ENCODE results near the gene NOTO.

NOTO gene

DNA sequence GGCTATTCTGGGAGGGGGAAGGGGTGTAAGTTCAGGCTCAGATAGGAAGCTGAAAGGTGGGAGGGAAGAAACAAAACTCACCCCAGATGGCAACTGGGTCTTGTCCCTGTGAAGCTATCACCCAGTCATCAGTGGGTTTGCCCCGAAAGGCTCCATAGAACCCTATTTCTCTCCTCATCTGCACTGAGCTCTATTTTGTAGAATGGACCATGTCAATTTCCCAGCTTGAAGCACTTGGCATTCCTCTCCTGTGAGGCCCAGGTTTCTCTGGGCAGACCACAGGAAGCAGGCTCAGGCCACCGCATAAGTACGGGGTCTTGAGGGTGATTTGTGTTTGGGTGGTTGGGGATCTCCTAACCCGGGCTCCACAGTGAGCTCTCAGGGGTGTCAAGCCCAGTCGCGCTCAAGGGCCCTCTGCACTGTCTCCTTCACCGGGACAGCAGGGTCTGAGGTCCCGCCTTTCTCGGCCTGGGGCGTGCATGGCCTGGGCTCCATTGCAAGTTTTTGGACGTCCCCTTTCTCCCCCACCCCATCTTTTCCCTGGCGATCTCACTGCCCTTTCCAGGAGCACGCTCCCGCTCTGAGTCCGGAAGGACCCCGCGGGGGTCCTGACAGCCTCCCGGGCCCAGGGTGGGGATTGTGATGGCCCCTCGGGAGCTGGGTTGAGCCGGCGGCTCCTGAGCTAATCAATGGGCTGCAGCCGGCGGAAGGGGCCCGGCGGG, 27.3 kb upstream of the NOTO start:
- Histone ChIP-seq H2AK5ac (ENCODE audit: low read length) (no peak overlapping the region), H3K56ac (ENCODE audit: low read length) (peak overlapping the region; percentile 38), H3K27ac (ENCODE audit: low read depth, low read length) (no peak overlapping the region), H3K23ac (ENCODE audit: low read length) (no peak overlapping the region), H2BK120ac (ENCODE audit: low read depth, low read length) (no peak overlapping the region), H3K36me3 (ENCODE audit: control insufficient read depth, insufficient read depth, low read length) (no peaks in the 10 kb centered on the region), H3K79me2 (ENCODE audit: control insufficient read depth, insufficient read depth, low read length) (no peaks in the 10 kb centered on the region), H3K9ac (ENCODE audit: low read length) (peak overlapping the region; percentile 12), H2BK15ac (replicated peaks; ENCODE audit: low read depth) (no peak overlapping the region), H4K8ac (ENCODE audit: low read depth, low read length) (no peak overlapping the region), H3K79me1 (ENCODE audit: low read length) (no peaks in the 10 kb centered on the region), H3K18ac (ENCODE audit: low read length) (peak overlapping the region; percentile 8), H3K4me1 (ENCODE audit: control insufficient read depth, low read depth, low read length) (peaks cover 2% of the 10 kb centered on the region), H3K4ac (ENCODE audit: low read depth, low read length) (no peak overlapping the region), H3K27me3 (ENCODE audit: insufficient read depth, low read length, poor library complexity) (peaks cover 9% of the 10 kb centered on the region), H2BK5ac (ENCODE audit: low read length) (no peak overlapping the region), H3K4me2 (ENCODE audit: low read length) (peak overlapping the region; percentile 44), H4K5ac (ENCODE audit: low read length) (no peak overlapping the region), H3K4me3 (ENCODE audit: low read length) (peak overlapping the region; percentile 8)
- no CpG with 5 or more reads among the region's 25 CpGs for WGBS (ENCODE audit: extremely low coverage, insufficient coverage, low lambda C conversion rate)
- DNase-seq: peak; percentile 42

DNA sequence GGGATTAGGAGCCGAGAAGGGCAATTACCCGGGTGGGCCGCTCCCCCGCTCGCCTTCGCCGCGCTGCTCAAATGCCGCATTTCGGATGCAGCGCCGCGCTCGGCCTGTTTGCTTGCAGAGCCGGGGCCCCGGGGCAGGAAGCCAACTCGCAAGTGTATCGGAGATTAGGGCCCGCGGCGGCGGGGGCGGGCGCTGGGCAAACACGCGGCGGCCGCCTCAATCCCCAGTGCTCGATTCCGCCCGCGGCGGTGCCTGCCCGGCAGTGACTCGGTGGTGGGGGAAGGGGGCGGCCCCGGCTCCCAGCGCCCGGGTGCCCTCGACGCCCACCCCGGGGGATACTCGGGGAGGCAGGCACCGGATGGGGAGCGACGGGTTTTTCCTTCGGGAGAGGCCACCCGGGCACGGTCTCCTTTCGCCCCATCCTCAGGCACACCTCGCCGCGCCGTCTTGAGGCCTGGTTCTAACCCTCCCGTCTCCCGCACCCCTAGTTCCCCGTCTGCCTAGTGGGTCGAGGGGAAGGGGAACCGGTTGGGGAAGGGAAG, 26.6 kb upstream of the NOTO start:
- Histone ChIP-seq H2BK15ac (replicated peaks; ENCODE audit: low read depth) (no peak overlapping the region), H4K5ac (ENCODE audit: low read length) (no peak overlapping the region), H3K4me3 (ENCODE audit: low read length) (peak overlapping the region; percentile 0), H2AK5ac (ENCODE audit: low read length) (no peak overlapping the region), H3K4me1 (ENCODE audit: control insufficient read depth, low read depth, low read length) (peaks cover 2% of the 10 kb centered on the region), H3K79me1 (ENCODE audit: low read length) (no peaks in the 10 kb centered on the region), H3K4ac (ENCODE audit: low read depth, low read length) (no peak overlapping the region), H3K23ac (ENCODE audit: low read length) (no peak overlapping the region), H3K9ac (ENCODE audit: low read length) (peak overlapping the region; percentile 12), H3K56ac (ENCODE audit: low read length) (peak overlapping the region; percentile 38), H3K18ac (ENCODE audit: low read length) (peak overlapping the region; percentile 8), H2BK120ac (ENCODE audit: low read depth, low read length) (no peak overlapping the region), H3K36me3 (ENCODE audit: control insufficient read depth, insufficient read depth, low read length) (no peaks in the 10 kb centered on the region), H3K79me2 (ENCODE audit: control insufficient read depth, insufficient read depth, low read length) (no peaks in the 10 kb centered on the region), H2BK5ac (ENCODE audit: low read length) (no peak overlapping the region), H3K27ac (ENCODE audit: low read depth, low read length) (no peak overlapping the region), H4K8ac (ENCODE audit: low read depth, low read length) (no peak overlapping the region), H3K27me3 (ENCODE audit: insufficient read depth, low read length, poor library complexity) (peaks cover 9% of the 10 kb centered on the region), H3K4me2 (ENCODE audit: low read length) (peak overlapping the region; percentile 44)
- DNase-seq: peak; percentile 79
- no CpG with 5 or more reads among the region's 59 CpGs for WGBS (ENCODE audit: extremely low coverage, insufficient coverage, low lambda C conversion rate)

DNA sequence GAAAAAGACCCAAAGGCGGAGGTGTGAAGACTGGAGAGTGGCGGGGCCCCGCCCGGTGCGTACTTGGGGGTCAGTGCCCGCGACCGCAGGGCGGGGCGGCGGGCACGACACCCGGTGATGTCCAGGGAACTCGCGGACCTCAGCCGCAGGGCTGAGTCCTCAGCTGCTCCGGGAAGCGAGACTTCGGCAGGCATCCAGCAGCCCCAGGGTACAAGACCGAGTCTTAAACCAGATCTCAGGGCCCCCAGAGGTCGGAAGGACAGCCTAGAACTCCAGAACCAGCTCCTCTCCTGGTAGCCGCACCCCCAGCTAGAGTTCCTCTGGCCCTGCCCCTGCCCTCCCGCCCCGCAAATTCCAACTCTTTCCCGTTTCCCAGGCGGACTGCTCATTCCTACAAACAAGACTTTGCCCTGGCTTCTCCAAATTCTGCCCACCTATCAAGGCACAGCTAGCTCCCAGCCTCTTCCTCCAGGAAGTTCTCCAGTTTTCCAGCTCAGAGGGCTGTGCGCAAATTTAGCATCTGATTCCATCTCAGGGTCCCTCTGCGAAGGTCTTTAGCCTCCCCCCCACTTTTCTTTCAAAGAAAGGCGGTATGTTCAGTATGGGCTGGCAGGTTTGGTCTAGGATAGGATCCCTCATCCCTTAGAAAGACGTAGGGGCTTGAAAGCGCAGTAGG, 26.0 kb upstream of the NOTO start:
- H3K9ac ChIP-seq (ENCODE audit: low read length): peak overlapping the region; percentile 12
- H2AK5ac ChIP-seq (ENCODE audit: low read length): no peak overlapping the region
- H3K27ac ChIP-seq (ENCODE audit: low read depth, low read length): no peak overlapping the region
- H3K79me2 ChIP-seq (ENCODE audit: control insufficient read depth, insufficient read depth, low read length): no peaks in the 10 kb centered on the region
- no peak overlapping the region for H2BK120ac ChIP-seq (ENCODE audit: low read depth, low read length)
- peak overlapping the region; percentile 38 for H3K56ac ChIP-seq (ENCODE audit: low read length)
- peak; percentile 37 for DNase-seq
- no peak overlapping the region for H2BK5ac ChIP-seq (ENCODE audit: low read length)
- peak overlapping the region; percentile 88 for H3K4me2 ChIP-seq (ENCODE audit: low read length)
- H3K27me3 ChIP-seq (ENCODE audit: insufficient read depth, low read length, poor library complexity): peaks cover 9% of the 10 kb centered on the region
- H3K4me1 ChIP-seq (ENCODE audit: control insufficient read depth, low read depth, low read length): peaks cover 2% of the 10 kb centered on the region
- peak overlapping the region; percentile 57 for H4K8ac ChIP-seq (ENCODE audit: low read depth, low read length)
- peak overlapping the region; percentile 0 for H3K4me3 ChIP-seq (ENCODE audit: low read length)
- no peak overlapping the region for H3K4ac ChIP-seq (ENCODE audit: low read depth, low read length)
- H3K23ac ChIP-seq (ENCODE audit: low read length): no peak overlapping the region
- WGBS (ENCODE audit: extremely low coverage, insufficient coverage, low lambda C conversion rate): no CpG with 5 or more reads among the region's 31 CpGs
- H4K5ac ChIP-seq (ENCODE audit: low read length): no peak overlapping the region
- no peaks in the 10 kb centered on the region for H3K79me1 ChIP-seq (ENCODE audit: low read length)
- peak overlapping the region; percentile 8 for H3K18ac ChIP-seq (ENCODE audit: low read length)
- no peaks in the 10 kb centered on the region for H3K36me3 ChIP-seq (ENCODE audit: control insufficient read depth, insufficient read depth, low read length)
- no peak overlapping the region for H2BK15ac ChIP-seq (replicated peaks; ENCODE audit: low read depth)

DNA sequence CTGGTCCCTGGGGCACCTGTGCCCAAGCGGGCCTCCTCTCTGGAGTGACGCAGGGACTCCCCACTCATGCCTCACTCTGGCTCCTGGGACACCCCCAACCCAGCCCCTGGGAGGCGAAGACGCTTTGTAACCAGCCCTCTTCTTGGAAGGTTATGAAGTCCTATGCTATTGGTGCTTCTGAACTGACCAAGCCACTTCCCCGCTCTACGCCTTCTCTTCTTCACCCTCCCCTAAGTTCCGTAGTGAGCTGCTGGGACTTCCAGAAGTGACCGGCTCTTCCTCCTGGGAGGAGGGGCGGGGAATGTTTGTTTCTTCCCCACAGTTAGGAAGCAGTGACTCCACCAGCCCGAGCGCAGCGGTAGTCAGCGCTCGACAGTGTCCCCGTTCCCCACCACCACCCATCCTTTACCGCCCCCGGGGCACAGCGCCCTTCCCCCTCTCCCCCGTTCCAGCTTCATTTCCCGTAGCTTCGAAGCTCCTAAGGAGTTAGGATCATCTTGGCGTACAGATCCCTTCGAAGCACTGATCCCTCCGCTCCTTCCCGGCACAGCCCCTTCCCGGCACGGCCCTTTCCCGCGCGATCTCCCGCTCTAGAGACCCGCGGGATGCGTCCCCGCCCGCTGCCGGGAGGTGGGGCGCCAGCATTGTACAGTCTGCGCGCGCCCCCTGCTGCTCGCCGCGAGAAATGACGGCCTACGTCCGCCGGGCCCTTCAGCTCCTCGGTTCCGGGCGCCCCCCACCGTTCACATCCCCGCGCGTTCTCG, 25.3 kb upstream of the NOTO start:
- Histone ChIP-seq H3K36me3 (ENCODE audit: control insufficient read depth, insufficient read depth, low read length) (no peaks in the 10 kb centered on the region), H3K56ac (ENCODE audit: low read length) (peak overlapping the region; percentile 91), H3K4me3 (ENCODE audit: low read length) (peak overlapping the region; percentile 37), H4K5ac (ENCODE audit: low read length) (no peak overlapping the region), H3K27ac (ENCODE audit: low read depth, low read length) (no peak overlapping the region), H3K4me1 (ENCODE audit: control insufficient read depth, low read depth, low read length) (peaks cover 2% of the 10 kb centered on the region), H2BK15ac (replicated peaks; ENCODE audit: low read depth) (no peak overlapping the region), H3K27me3 (ENCODE audit: insufficient read depth, low read length, poor library complexity) (peaks cover 9% of the 10 kb centered on the region), H3K9ac (ENCODE audit: low read length) (peak overlapping the region; percentile 71), H2AK5ac (ENCODE audit: low read length) (no peak overlapping the region), H3K79me2 (ENCODE audit: control insufficient read depth, insufficient read depth, low read length) (no peaks in the 10 kb centered on the region), H3K4me2 (ENCODE audit: low read length) (peak overlapping the region; percentile 88), H3K79me1 (ENCODE audit: low read length) (no peaks in the 10 kb centered on the region), H4K8ac (ENCODE audit: low read depth, low read length) (no peak overlapping the region), H2BK5ac (ENCODE audit: low read length) (no peak overlapping the region), H3K23ac (ENCODE audit: low read length) (no peak overlapping the region), H2BK120ac (ENCODE audit: low read depth, low read length) (no peak overlapping the region), H3K4ac (ENCODE audit: low read depth, low read length) (no peak overlapping the region), H3K18ac (ENCODE audit: low read length) (no peak overlapping the region)
- peak; percentile 87 for DNase-seq
- WGBS (ENCODE audit: extremely low coverage, insufficient coverage, low lambda C conversion rate): no CpG with 5 or more reads among the region's 56 CpGs

DNA sequence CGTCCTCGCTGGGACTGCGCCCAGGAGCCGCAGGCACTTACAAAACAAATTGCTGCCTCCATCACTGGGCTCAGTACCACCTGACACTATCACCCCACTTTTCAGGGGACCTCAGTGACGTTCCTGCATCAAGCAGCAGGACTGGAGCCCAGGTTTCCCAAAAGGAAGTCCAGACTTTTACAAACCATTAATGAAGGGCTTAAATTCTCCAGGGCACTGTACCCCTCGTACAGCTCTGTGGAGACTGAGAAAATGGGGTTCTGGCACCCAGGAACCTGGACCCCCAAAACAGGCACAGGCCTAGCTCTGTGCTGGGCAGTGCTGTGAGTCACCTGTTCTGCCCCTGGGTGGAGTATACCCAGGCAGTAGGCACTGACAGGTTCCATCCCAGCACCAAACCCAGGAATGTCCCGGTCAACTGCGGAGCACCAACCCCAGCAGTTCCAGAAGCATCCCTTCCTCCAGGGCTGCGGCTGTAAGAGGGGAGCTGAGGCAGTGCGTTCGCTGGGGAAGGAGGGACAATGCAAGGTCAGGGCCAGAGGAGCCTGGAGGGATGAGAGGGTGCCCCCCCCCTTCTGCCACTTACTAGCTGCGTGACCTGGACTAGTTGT, 24.6 kb upstream of the NOTO start:
- Histone ChIP-seq H4K8ac (ENCODE audit: low read depth, low read length) (no peak overlapping the region), H3K23ac (ENCODE audit: low read length) (no peak overlapping the region), H3K4me1 (ENCODE audit: control insufficient read depth, low read depth, low read length) (peaks cover 2% of the 10 kb centered on the region), H3K79me2 (ENCODE audit: control insufficient read depth, insufficient read depth, low read length) (no peaks in the 10 kb centered on the region), H2BK120ac (ENCODE audit: low read depth, low read length) (no peak overlapping the region), H3K4ac (ENCODE audit: low read depth, low read length) (no peak overlapping the region), H2BK15ac (replicated peaks; ENCODE audit: low read depth) (no peak overlapping the region), H2BK5ac (ENCODE audit: low read length) (no peak overlapping the region), H3K27ac (ENCODE audit: low read depth, low read length) (no peak overlapping the region), H3K4me3 (ENCODE audit: low read length) (no peak overlapping the region), H3K9ac (ENCODE audit: low read length) (no peak overlapping the region), H2AK5ac (ENCODE audit: low read length) (no peak overlapping the region), H3K36me3 (ENCODE audit: control insufficient read depth, insufficient read depth, low read length) (no peaks in the 10 kb centered on the region), H3K18ac (ENCODE audit: low read length) (no peak overlapping the region), H3K27me3 (ENCODE audit: insufficient read depth, low read length, poor library complexity) (peaks cover 9% of the 10 kb centered on the region), H4K5ac (ENCODE audit: low read length) (no peak overlapping the region), H3K4me2 (ENCODE audit: low read length) (no peak overlapping the region), H3K79me1 (ENCODE audit: low read length) (no peaks in the 10 kb centered on the region), H3K56ac (ENCODE audit: low read length) (no peak overlapping the region)
- WGBS (ENCODE audit: extremely low coverage, insufficient coverage, low lambda C conversion rate): no CpG with 5 or more reads among the region's 12 CpGs
- DNase-seq: no peak
